GM21737 (cell line): Measurements from ENCODE around the gene MFSD11.
"Not testable (repeated sequence)": the region's sequence is repeated elsewhere in the genome, so short reads cannot be mapped to it uniquely, and the experiment has no call there.

ENCODE experiments used
- ATAC-seq: cut with Tn5 transposase; IDR thresholded peaks from one replicate; pipeline ENCODE4 v1.9.1; 2021; ENCODE audit warnings: mild to moderate bottlenecking, moderate library complexity; ENCODE audit not compliant: unreplicated experiment

MFSD11 gene

GRCh38 chr17:76737676-76738467 is at the start of gene MFSD11:
TSS of gene MFSD11 (plus strand) at chr17:76738119. CDS start at chr17:76738353, 234 bp downstream.
- peak; percentile 54 for ATAC-seq

GRCh38 chr17:76688165-76688622 is 49.7 kb upstream of the MFSD11 start:
- ATAC-seq = no peak

GRCh38 chr17:76689859-76690258 is 48.1 kb upstream of the MFSD11 start:
- no peak for ATAC-seq

GRCh38 chr17:76690596-76691280 is 47.2 kb upstream of the MFSD11 start:
- no peak for ATAC-seq

- no peak for ATAC-seq
Measured at GRCh38 chr17:76691379-76692191, 46.3 kb upstream of the MFSD11 start.

GRCh38 chr17:76695059-76695831 is 42.7 kb upstream of the MFSD11 start:
- no peak for ATAC-seq

GRCh38 chr17:76696763-76697701 is 40.9 kb upstream of the MFSD11 start:
- ATAC-seq = peak; percentile 73

GRCh38 chr17:76697702-76698465 is 40.0 kb upstream of the MFSD11 start:
- ATAC-seq = no peak

GRCh38 chr17:76698466-76698977 is 39.4 kb upstream of the MFSD11 start:
- ATAC-seq = not testable (repeated sequence)

- no peak for ATAC-seq
Measured at GRCh38 chr17:76700270-76700616, 37.7 kb upstream of the MFSD11 start.

GRCh38 chr17:76700617-76701470 is 37.1 kb upstream of the MFSD11 start:
- ATAC-seq = no peak

- no peak for ATAC-seq
Measured at GRCh38 chr17:76701471-76701967, 36.4 kb upstream of the MFSD11 start.

- ATAC-seq = no peak
Measured at GRCh38 chr17:76702076-76702475, 35.8 kb upstream of the MFSD11 start.

GRCh38 chr17:76702941-76703637 is 34.8 kb upstream of the MFSD11 start:
- ATAC-seq = no peak

GRCh38 chr17:76704805-76705204 is 33.1 kb upstream of the MFSD11 start:
- ATAC-seq = no peak

- no peak for ATAC-seq
Measured at GRCh38 chr17:76706817-76707216, 31.1 kb upstream of the MFSD11 start.
